HCT116 (cell line): ENCODE data around the gene IFT122. TPM values are rescaled to one million over a fixed set of nuclear protein-coding genes. Genes with fewer than 3 reads are reported as not detected.

Experiments
- ATAC-seq: fragments of 200-7000 bp; cut with Tn5 transposase; 2 replicates; pipeline ENCODE4 v1.9.1; 2020; ENCODE audit warnings: mild to moderate bottlenecking, moderate library complexity
- BruUV-seq: library from RNA; stranded (reverse); fragments of 400-500 nt; replicated peaks from 2 replicates; lab custom pipeline; 2021; lab: Mats Ljungman, UMichigan
- CTCF ChIA-PET: fragments of 300-600 bp; sonication (Branson Sonifier 250); formaldehyde crosslinking; loops from one replicate; lab custom pipeline; 2021; ENCODE audit warnings: antibody characterized with exemption; lab: Charles Lee
- POLR2A ChIA-PET: fragments of 300-600, 350-600 bp; sonication (Branson Sonifier 250); formaldehyde crosslinking; loops from one replicate; lab custom pipeline; 2021; ENCODE audit warnings: antibody characterized with exemption; lab: Charles Lee
- RAD21 ChIA-PET, 2 experiments: fragments of 300-600 bp; sonication (Branson Sonifier 250); formaldehyde crosslinking; loops; one replicate each; lab custom pipeline; 2023; ENCODE audit warnings: low total read pairs in 2 of 2; ENCODE audit not compliant: uncharacterized antibody in 2 of 2, unreplicated experiment in 2 of 2, low non-redundant PET in 1 of 2; lab: Charles Lee
- DNase-seq: peaks from one replicate; pipeline ENCODE4 v3.0.0-alpha.2; 2010; ENCODE audit warnings: low read depth, low spot score
- H2AFZ ChIP-seq: fragments of 200-600 bp; shearing (Covaris generic), sonication (generic); 2 replicates; pipeline ENCODE4 v1.6.1; 2017; ENCODE audit warnings: low read depth, mixed run types, mixed read lengths, antibody characterized with exemption, low read length; ENCODE audit not compliant: poor library complexity, severe bottlenecking
- H3K27ac ChIP-seq: 2 replicates; pipeline ENCODE4 v1.5.1; 2012; ENCODE audit warnings: low read depth, low read length
- H3K27me3 ChIP-seq: fragments of 200-600 bp; sonication (generic); 2 replicates; pipeline ENCODE4 v1.6.1; 2016; ENCODE audit warnings: mixed run types, low read length, mixed read lengths; ENCODE audit not compliant: insufficient read depth
- H3K36me3 ChIP-seq, 2 experiments: fragments of 200-500 bp in 1 of 2; fragments of 200-600 bp in 1 of 2; sonication (Bioruptor generic) in 1 of 2; sonication (generic) in 1 of 2; 2 replicates each; pipeline versions ENCODE4 v1.5.1 to v1.6.1; 2014 to 2016; ENCODE audit warnings: low read length in 2 of 2, inconsistent platforms in 1 of 2, mixed read lengths in 1 of 2, mixed run types in 1 of 2; ENCODE audit not compliant: insufficient read depth in 2 of 2, control insufficient read depth in 1 of 2
- H3K4me1 ChIP-seq, 2 experiments: fragments of 200-600 bp in 1 of 2; sonication (generic) in 1 of 2; 2 replicates each; pipeline versions ENCODE4 v1.5.1 to v1.6.1; 2012 to 2017; ENCODE audit warnings: low read length in 2 of 2, inconsistent platforms in 1 of 2, mild to moderate bottlenecking in 1 of 2, mixed read lengths in 1 of 2, mixed run types in 1 of 2, moderate library complexity in 1 of 2; ENCODE audit not compliant: insufficient read depth in 2 of 2, control insufficient read depth in 1 of 2
- H3K4me2 ChIP-seq: fragments of 200-600 bp; sonication (generic); 2 replicates; pipeline ENCODE4 v1.6.1; 2017; ENCODE audit warnings: mixed run types, low read length, mixed read lengths
- H3K4me3 ChIP-seq, 2 experiments: fragments of 200-600 bp in 1 of 2; sonication (generic) in 1 of 2; replicated peaks in 1 of 2; 2 replicates each; pipeline ENCODE4 v1.5.1; 2011 to 2016; ENCODE audit warnings: low read length in 2 of 2, control low read depth in 1 of 2, low read depth in 1 of 2, mild to moderate bottlenecking in 1 of 2, mixed read lengths in 1 of 2, mixed run types in 1 of 2
- H3K79me2 ChIP-seq: fragments of 200-600 bp; sonication (generic); 2 replicates; pipeline ENCODE4 v1.6.1; 2017; ENCODE audit warnings: mild to moderate bottlenecking, mixed run types, low read length, moderate library complexity, mixed read lengths; ENCODE audit not compliant: insufficient read depth
- H3K9ac ChIP-seq: fragments of 200-600 bp; sonication (generic); 2 replicates; pipeline ENCODE4 v1.6.1; 2016; ENCODE audit warnings: low read length, mixed read lengths
- H3K9me2 ChIP-seq: fragments of 200-600 bp; sonication (generic), shearing (Covaris generic); 2 replicates; pipeline ENCODE4 v1.6.1; 2017; ENCODE audit warnings: mixed run types, mild to moderate bottlenecking, moderate library complexity; ENCODE audit not compliant: insufficient read depth
- H3K9me3 ChIP-seq, 2 experiments: fragments of 200-500 bp in 1 of 2; fragments of 200-600 bp in 1 of 2; sonication (Bioruptor generic) in 1 of 2; sonication (generic) in 1 of 2; 2 replicates each; pipeline ENCODE4 v1.6.1; 2014 to 2017; ENCODE audit warnings: low read length in 2 of 2, mixed read lengths in 2 of 2, inconsistent platforms in 1 of 2, low read depth in 1 of 2, mild to moderate bottlenecking in 1 of 2, mixed run types in 1 of 2, moderate library complexity in 1 of 2; ENCODE audit not compliant: control insufficient read depth in 1 of 2, insufficient read depth in 1 of 2
- H4K20me1 ChIP-seq: fragments of 200-600 bp; sonication (generic), shearing (Covaris generic); 2 replicates; pipeline ENCODE4 v1.6.1; 2017; ENCODE audit warnings: mixed run types, mild to moderate bottlenecking, moderate library complexity; ENCODE audit not compliant: insufficient read depth
- ATF3 ChIP-seq: IDR thresholded peaks from 2 replicates; pipeline ENCODE4 v1.6.1; 2012
- CTCF ChIP-seq, 3 experiments: fragments of 200-600 bp in 1 of 3; sonication (generic) in 1 of 3; IDR thresholded peaks in 2 of 3; conservative IDR thresholded peaks in 1 of 3; 2 replicates each; pipeline ENCODE4 v1.5.1; 2012 to 2017; ENCODE audit warnings: low read depth in 2 of 3, low read length in 2 of 3, antibody characterized with exemption in 1 of 3, borderline replicate concordance in 1 of 3, control low read depth in 1 of 3, mild to moderate bottlenecking in 1 of 3, mixed read lengths in 1 of 3, mixed run types in 1 of 3, moderate library complexity in 1 of 3; ENCODE audit not compliant: insufficient read depth in 1 of 3
- FOSL1 ChIP-seq: IDR thresholded peaks from 2 replicates; pipeline ENCODE4 v1.6.1; 2012; ENCODE audit warnings: low read depth
- POLR2A ChIP-seq: IDR thresholded peaks from 2 replicates; pipeline ENCODE4 v1.7.0; 2011; ENCODE audit warnings: borderline replicate concordance; ENCODE audit not compliant: insufficient read depth, insufficient read length; ENCODE audit errors: extremely low read depth
- POLR2AphosphoS5 ChIP-seq: IDR thresholded peaks from 2 replicates; pipeline ENCODE4 v1.6.1; 2011; ENCODE audit warnings: mild to moderate bottlenecking, low read depth, low read length, moderate library complexity
- RAD21 ChIP-seq: IDR thresholded peaks from 2 replicates; pipeline ENCODE4 v1.6.1; 2012; ENCODE audit warnings: low read depth, mild to moderate bottlenecking
- SRF ChIP-seq: IDR thresholded peaks from 2 replicates; pipeline ENCODE4 v1.6.1; 2012; ENCODE audit warnings: low read depth
- TCF7L2 ChIP-seq: IDR thresholded peaks from 2 replicates; pipeline ENCODE4 v1.7.0; 2011; ENCODE audit warnings: borderline replicate concordance, inconsistent platforms; ENCODE audit not compliant: insufficient read depth, insufficient read length; ENCODE audit errors: extremely low read depth
- ZFX ChIP-seq: fragments of 450-650 bp; IDR thresholded peaks from 2 replicates; pipeline ENCODE4 v1.6.1; 2017
- intact Hi-C: fragments of 100-400 bp; cut with micrococcal nuclease; formaldehyde crosslinking; loops from 2 replicates; pipeline ENCODE4 v1.10.0; 2022
- total RNA-seq: library from RNA; stranded (reverse); gene quantifications from one replicate; pipeline ENCODE4 v1.2.1, GENCODE V29; 2021; ENCODE audit not compliant: unreplicated experiment

IFT122 gene
- total RNA-seq, 1 experiment from 2014 or later: 21.4 TPM

- Histone ChIP-seq H3K4me2 (no peak overlapping the region), H3K9me2 (no peaks in the 10 kb centered on the region), H3K36me3 (no peaks in the 10 kb centered on the region), H3K27me3 (no peaks in the 10 kb centered on the region), H3K4me3 (no peak overlapping the region), H3K9me3 (no peaks in the 10 kb centered on the region), H3K79me2 (no peaks in the 10 kb centered on the region), H3K27ac (no peak overlapping the region), H3K9ac (no peak overlapping the region), H2AFZ (no peak overlapping the region), H4K20me1 (no peaks in the 10 kb centered on the region), H3K4me1 (peaks cover 0 to 6% of the 10 kb centered on the region in 2 experiments; a peak in 1 of 4 replicates)
- TF ChIP-seq CTCF (IDR thresholded peaks at IDR 0.05 in 2 of 3, conservative IDR thresholded peaks at IDR 0.05 in 1 of 3; ENCODE audit: borderline replicate concordance in 1 of 3, insufficient read depth in 1 of 3, low read depth in 2 of 3, low read length in 2 of 3) (no peak), TCF7L2 (no peak), POLR2AphosphoS5 (no peak), ATF3 (no peak), RAD21 (no peak), POLR2A (no peak), FOSL1 (no peak), SRF (no peak), ZFX (no peak)
- ChIA-PET CTCF (no interaction called here), POLR2A (no interaction called here), RAD21 (no interaction called here)
- ATAC-seq: no peak
- DNase-seq: no peak
- intact Hi-C loops: no loop called here
- no TSS peak for BruUV-seq
Observed at GRCh38 chr3:129548104-129548965, 108.3 kb downstream of the IFT122 start.
